ENCODE results near the gene CHGA. TPM values are rescaled to one million over a fixed set of nuclear protein-coding genes. Genes with fewer than 3 reads are reported as not detected.

CHGA gene
- total and polyA plus RNA-seq, 2 of the 13 experiments (the other 11 are each of a cell fraction or from before 2014, with no cell fraction given) = not detected

DNA sequence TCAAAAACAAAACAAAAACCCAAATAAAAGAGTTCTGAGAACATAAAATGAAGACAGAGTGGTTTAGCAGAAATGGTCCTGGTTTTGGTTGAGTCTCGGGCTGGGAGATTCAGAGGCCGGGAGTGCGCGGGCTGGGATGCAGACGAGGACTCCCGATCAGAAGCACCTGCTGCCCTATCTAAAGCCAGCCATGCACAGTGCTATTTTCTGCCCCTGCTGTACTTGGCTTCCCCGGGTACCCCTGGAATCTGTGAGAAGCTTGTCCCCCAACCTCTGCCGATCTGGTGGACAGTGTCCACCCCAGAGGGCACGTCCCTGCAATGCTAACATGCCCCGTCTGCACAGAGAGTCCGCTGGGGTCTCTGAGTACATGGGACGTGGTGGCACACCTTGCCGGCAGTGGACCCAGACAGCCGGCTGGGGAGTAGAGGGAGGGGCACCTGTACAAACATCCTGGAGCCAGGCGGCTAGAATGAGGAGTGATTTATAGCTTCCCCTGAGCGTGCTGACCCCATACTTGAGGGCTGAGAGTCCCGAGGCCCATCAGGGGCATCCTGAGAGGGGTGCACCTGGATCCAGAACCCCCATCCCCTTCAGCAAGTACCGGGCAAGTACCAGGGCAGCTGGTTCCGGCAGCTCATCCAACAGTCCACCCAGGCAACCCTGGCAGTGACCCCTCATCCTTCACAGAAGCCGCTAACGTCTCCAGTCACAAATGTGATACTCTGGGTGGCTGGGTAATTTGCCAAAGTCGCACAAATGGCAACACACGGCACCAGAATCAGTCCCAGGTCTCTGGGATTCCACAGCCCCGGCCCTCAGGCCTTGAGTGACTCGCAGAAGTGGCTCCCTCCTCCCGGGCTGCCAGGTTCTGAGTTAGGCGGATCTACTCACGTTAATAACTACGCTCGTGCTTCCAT lies 37.1 kb downstream of the CHGA start:
- Histone ChIP-seq H3K9ac (ENCODE audit: insufficient read depth, low read depth, low read length) (no peak overlapping the region), H3K27me3 (ENCODE audit: control insufficient read depth in 1 of 2, insufficient read depth in 2 of 2, low read length in 2 of 2) (no peaks in the 10 kb centered on the region), H3K9me3 (ENCODE audit: low read length) (no peaks in the 10 kb centered on the region), H4K20me1 (ENCODE audit: insufficient read depth, low read length) (no peaks in the 10 kb centered on the region), H2AFZ (ENCODE audit: low read length) (no peak overlapping the region), H3K79me2 (ENCODE audit: insufficient read depth, low read length) (no peaks in the 10 kb centered on the region), H3K4me3 (replicated peaks in 1 of 3; ENCODE audit: insufficient read depth in 1 of 3, low read depth in 2 of 3, low read length in 3 of 3) (no peak overlapping the region), H3K36me3 (replicated peaks in 1 of 2; ENCODE audit: control insufficient read depth in 1 of 2, insufficient read depth in 2 of 2, low read length in 2 of 2) (peaks cover 0 to 23% of the 10 kb centered on the region in 2 experiments; a peak in 2 of 5 replicates), H3K4me1 (ENCODE audit: insufficient read depth, low read length) (peaks cover 26% of the 10 kb centered on the region), H3K27ac (ENCODE audit: extremely low read length, insufficient read depth, low read length) (no peak overlapping the region), H3K4me2 (ENCODE audit: low read depth, low read length) (no peak overlapping the region)
- DNase-seq (ENCODE audit: low spot score) = no peak
- in situ Hi-C loops (cut with HindIII; ENCODE audit: extremely low pct_ligation_motif_present, low pct_unique_long_range_greater_than_20kb) = loop anchor here (10.0 kb wide), 1 partner anchor 155 kb away; the partner anchor contains the start of gene ITPK1
- BruUV-seq (replicated peaks) = no TSS peak
- 96% methylated on average over 23 of the region's 30 CpGs for WGBS (ENCODE audit: low lambda C conversion rate)
- ATAC-seq = no peak
- ChIA-PET POLR2A (no interaction called here), CTCF (ENCODE audit: low intra/inter-chr PET ratio, low total read pairs) (no interaction called here)
- no peak for FAIRE-seq
- intact Hi-C loops (cut with micrococcal nuclease; ENCODE audit: unreplicated experiment) = no loop called here
- TF ChIP-seq TBX2 (CRISPR knock-in tag; IDR thresholded peaks at IDR 0.05; ENCODE audit: borderline replicate concordance) = no peak

DNA sequence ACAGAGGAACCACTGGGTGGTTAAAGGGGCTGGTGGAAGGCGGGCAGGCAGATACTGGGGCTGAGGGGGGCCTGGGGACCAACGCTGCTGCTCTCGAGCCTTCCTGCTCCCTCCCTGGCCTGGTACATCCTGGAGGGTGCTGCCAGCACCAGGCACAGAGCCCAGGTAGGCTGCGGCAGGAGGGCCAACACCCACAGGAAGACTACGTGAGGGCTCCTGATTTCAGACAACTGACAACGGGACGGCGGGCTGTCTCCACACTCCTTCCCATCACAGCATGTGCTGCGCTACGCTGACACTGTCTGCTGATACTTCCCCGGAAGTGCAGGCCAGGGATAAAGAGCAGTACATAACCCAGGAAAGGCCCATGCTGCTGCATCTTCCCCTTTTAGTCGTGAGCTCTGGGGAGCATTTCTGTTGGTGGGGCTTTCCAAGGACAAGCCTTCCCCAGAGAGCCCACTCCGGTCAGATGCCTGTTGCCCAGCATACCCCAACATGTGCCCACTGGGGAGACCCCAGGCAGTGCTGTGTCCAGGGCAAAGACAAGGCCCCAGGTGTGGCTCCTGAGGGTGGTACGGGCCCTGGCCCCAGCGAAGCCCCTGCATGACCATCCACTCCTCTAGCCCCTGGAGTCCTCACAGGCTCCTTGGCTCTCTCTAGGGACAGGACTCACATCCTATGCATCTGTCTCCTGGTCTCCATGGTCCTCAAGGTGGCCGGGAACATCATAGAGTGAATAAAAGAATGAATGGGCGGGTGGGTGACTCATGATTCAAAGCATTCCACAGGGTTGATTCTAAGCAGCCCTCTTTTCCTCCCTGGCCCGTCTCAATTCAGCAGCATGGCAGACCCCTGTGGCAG lies 38.0 kb downstream of the CHGA start:
- intact Hi-C loops (cut with micrococcal nuclease; ENCODE audit: unreplicated experiment) = no loop called here
- H3K4me1 ChIP-seq (ENCODE audit: insufficient read depth, low read length) = peaks cover 29% of the 10 kb centered on the region
- 89% methylated on average over 7 of the region's 18 CpGs for WGBS (ENCODE audit: low lambda C conversion rate)
- DNase-seq (ENCODE audit: low spot score) (no peak), ATAC-seq (no peak), FAIRE-seq (no peak)
- H3K9ac ChIP-seq (ENCODE audit: insufficient read depth, low read depth, low read length) = no peak overlapping the region
- no peak overlapping the region for H3K27ac ChIP-seq (ENCODE audit: extremely low read length, insufficient read depth, low read length)
- in situ Hi-C loops (cut with HindIII; ENCODE audit: extremely low pct_ligation_motif_present, low pct_unique_long_range_greater_than_20kb) = no loop called here
- no peaks in the 10 kb centered on the region for H3K9me3 ChIP-seq (ENCODE audit: low read length)
- H3K4me2 ChIP-seq (ENCODE audit: low read depth, low read length) = no peak overlapping the region
- ChIA-PET POLR2A (no interaction called here), CTCF (ENCODE audit: low intra/inter-chr PET ratio, low total read pairs) (no interaction called here)
- no peaks in the 10 kb centered on the region for H3K27me3 ChIP-seq (ENCODE audit: control insufficient read depth in 1 of 2, insufficient read depth in 2 of 2, low read length in 2 of 2)
- H3K4me3 ChIP-seq (replicated peaks in 1 of 3; ENCODE audit: insufficient read depth in 1 of 3, low read depth in 2 of 3, low read length in 3 of 3) = no peak overlapping the region
- H3K36me3 ChIP-seq (replicated peaks in 1 of 2; ENCODE audit: control insufficient read depth in 1 of 2, insufficient read depth in 2 of 2, low read length in 2 of 2) = peaks cover 0 to 23% of the 10 kb centered on the region in 2 experiments; a peak in 2 of 5 replicates
- H2AFZ ChIP-seq (ENCODE audit: low read length) = no peak overlapping the region
- BruUV-seq (replicated peaks) = no TSS peak
- H3K79me2 ChIP-seq (ENCODE audit: insufficient read depth, low read length) = no peaks in the 10 kb centered on the region
- no peaks in the 10 kb centered on the region for H4K20me1 ChIP-seq (ENCODE audit: insufficient read depth, low read length)
- TF ChIP-seq, protein P1, sequence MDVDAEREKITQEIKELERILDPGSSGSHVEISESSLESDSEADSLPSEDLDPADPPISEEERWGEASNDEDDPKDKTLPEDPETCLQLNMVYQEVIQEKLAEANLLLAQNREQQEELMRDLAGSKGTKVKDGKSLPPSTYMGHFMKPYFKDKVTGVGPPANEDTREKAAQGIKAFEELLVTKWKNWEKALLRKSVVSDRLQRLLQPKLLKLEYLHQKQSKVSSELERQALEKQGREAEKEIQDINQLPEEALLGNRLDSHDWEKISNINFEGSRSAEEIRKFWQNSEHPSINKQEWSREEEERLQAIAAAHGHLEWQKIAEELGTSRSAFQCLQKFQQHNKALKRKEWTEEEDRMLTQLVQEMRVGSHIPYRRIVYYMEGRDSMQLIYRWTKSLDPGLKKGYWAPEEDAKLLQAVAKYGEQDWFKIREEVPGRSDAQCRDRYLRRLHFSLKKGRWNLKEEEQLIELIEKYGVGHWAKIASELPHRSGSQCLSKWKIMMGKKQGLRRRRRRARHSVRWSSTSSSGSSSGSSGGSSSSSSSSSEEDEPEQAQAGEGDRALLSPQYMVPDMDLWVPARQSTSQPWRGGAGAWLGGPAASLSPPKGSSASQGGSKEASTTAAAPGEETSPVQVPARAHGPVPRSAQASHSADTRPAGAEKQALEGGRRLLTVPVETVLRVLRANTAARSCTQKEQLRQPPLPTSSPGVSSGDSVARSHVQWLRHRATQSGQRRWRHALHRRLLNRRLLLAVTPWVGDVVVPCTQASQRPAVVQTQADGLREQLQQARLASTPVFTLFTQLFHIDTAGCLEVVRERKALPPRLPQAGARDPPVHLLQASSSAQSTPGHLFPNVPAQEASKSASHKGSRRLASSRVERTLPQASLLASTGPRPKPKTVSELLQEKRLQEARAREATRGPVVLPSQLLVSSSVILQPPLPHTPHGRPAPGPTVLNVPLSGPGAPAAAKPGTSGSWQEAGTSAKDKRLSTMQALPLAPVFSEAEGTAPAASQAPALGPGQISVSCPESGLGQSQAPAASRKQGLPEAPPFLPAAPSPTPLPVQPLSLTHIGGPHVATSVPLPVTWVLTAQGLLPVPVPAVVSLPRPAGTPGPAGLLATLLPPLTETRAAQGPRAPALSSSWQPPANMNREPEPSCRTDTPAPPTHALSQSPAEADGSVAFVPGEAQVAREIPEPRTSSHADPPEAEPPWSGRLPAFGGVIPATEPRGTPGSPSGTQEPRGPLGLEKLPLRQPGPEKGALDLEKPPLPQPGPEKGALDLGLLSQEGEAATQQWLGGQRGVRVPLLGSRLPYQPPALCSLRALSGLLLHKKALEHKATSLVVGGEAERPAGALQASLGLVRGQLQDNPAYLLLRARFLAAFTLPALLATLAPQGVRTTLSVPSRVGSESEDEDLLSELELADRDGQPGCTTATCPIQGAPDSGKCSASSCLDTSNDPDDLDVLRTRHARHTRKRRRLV (CRISPR knock-in tag; IDR thresholded peaks at IDR 0.05) = no peak
- TF ChIP-seq ASH2L (IDR thresholded peaks at IDR 0.05; ENCODE audit: insufficient read length, low read depth, low read length) = no peak
